HFF-Myc (cell line): ENCODE data around the gene FBXL4.
"Not testable (repeated sequence)": the region's sequence is repeated elsewhere in the genome, so short reads cannot be mapped to it uniquely, and the experiment has no call there.

Experiments used
- DNase-seq: peaks from one replicate; pipeline ENCODE4 v3.0.0-alpha.2; 2011; ENCODE audit warnings: low read depth; ENCODE audit errors: extremely low read depth
- H3K4me3 ChIP-seq: replicated peaks from 2 replicates; pipeline ENCODE4 v1.5.1; 2011; ENCODE audit warnings: low read depth, mild to moderate bottlenecking, control low read depth, low read length
- TF ChIP-seq, protein P1 (sequence below): IDR thresholded peaks from 2 replicates; pipeline ENCODE4 v1.5.1; 2012; ENCODE audit warnings: mild to moderate bottlenecking, low read depth, low read length, control low read depth; ENCODE audit errors: missing control alignments

Gene FBXL4

DNA sequence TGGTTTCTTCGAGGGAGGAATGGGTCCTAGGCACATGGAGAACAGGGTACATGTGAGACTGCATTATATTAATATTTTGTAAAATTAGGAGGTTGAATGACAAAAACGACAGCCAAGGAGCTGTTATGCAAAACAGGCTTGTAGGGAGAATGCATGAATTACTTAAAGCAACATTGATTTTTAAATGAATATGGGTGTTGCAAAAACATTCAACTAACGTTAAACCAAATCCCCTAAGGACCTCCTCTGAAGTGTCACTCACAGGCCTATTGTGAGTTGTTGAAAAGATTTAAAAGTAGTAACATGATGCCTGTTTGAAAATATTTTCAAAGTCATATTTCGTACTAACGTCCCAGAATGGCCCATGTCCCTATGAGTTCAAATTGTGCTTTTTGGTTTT is 21.9 kb downstream of the FBXL4 start:
- TF ChIP-seq, protein P1, sequence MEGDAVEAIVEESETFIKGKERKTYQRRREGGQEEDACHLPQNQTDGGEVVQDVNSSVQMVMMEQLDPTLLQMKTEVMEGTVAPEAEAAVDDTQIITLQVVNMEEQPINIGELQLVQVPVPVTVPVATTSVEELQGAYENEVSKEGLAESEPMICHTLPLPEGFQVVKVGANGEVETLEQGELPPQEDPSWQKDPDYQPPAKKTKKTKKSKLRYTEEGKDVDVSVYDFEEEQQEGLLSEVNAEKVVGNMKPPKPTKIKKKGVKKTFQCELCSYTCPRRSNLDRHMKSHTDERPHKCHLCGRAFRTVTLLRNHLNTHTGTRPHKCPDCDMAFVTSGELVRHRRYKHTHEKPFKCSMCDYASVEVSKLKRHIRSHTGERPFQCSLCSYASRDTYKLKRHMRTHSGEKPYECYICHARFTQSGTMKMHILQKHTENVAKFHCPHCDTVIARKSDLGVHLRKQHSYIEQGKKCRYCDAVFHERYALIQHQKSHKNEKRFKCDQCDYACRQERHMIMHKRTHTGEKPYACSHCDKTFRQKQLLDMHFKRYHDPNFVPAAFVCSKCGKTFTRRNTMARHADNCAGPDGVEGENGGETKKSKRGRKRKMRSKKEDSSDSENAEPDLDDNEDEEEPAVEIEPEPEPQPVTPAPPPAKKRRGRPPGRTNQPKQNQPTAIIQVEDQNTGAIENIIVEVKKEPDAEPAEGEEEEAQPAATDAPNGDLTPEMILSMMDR, result no peak
- no peak for DNase-seq
- H3K4me3 ChIP-seq, result no peak overlapping the region

DNA sequence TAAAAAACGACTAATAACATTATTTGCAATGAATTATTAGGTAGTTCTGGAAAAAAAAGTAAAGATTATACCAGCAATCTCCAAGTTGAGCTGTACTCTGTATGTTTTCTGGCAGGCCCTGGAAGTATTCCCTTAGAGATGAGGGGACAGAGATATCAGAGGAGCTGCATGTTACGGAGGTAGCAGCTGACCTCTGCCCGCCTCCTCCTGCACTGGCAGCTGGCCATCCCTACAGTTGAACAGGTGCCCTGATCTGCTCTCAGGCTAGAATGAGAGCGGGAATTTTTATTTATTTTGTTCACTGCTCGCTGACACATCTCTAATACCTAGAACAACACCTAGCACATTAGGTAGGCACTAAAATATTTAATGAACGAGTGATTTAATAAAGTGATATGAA is 23.1 kb downstream of the FBXL4 start:
- TF ChIP-seq, protein P1, result no peak
- no peak overlapping the region for H3K4me3 ChIP-seq
- DNase-seq, result no peak

DNA sequence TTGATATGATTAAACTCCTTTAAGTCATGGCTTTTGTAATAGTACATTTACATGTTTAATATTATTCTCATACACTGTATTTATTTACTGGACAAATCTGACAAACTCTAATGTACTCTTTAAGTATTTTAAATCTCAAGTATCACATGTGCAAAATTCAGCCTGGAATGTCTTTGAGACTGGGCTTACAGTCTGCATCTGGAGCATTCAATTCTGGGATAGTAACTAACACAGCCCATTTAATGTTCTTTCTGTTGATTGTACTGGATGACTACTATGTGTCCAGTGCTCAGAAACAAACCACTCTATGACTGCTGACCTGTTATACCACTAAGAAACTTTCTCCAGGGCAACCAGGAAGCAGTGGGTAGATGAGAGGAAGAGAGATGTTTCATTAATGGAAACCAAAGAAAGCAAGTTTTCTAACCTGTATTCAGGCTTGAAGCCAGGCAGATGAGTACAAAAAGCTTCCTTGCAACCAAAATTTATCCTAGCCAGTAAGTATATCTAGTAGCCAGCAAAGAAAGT is 26.8 kb downstream of the FBXL4 start:
- DNase-seq, result no peak
- TF ChIP-seq, protein P1, result no peak
- H3K4me3 ChIP-seq, result no peak overlapping the region

DNA sequence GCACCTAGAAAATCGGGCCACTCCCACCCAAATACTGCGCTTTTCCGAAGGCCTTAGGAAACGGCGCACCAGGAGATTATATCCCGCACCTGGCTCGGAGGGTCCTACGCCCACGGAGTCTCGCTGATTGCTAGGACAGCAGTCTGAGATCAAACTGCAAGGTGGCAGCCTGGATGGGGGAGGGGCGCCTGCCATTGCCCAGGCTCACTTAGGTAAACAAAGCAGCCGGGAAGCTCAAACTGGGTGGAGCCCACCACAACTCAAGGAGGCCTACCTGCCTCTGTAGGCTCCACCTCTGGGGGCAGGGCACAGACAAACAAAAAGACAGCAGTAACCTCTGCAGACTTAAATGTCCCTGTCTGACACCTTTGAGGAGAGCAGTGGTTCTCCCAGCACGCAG is 36.8 kb downstream of the FBXL4 start:
- not testable (repeated sequence) for DNase-seq, H3K4me3 ChIP-seq

DNA sequence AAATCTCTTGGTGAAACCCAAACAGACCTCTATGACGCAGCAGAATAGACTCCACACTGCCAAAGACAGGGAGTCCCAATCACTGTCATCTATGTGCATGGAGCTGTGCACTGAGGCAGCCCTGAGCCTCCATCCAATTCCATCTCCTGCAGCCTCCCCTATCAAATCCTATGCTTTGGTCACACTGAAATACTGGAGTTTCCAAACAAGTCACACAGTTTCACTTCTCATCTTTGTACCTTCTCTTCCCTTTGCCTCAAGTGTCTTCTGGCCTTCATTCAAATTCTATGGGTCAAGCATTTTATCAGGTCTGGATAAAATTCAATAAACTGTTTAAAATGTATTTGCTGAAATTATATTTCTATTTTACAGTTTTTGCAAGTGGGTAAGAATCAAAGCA is 38.5 kb downstream of the FBXL4 start:
- TF ChIP-seq, protein P1, result no peak
- no peak overlapping the region for H3K4me3 ChIP-seq
- DNase-seq, result no peak

DNA sequence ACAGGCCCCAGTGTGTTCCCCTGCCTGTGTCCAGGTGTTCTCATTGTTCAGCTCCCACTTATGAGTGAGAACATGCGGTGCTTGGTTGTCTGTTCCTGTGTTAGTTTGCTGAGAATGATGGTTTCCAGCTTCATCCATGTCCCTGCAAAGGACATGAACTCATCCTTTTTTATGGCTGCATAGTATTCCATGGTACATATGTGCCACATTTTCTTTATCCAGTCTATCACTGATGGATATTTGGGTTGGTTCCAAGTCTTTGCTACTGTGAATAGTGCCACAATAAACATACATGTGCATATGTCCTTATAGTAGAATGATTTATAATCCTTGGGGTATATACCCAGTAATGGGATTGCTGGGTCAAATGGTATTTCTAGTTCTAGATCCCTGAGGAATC is 41.4 kb downstream of the FBXL4 start:
- not testable (repeated sequence) for H3K4me3 ChIP-seq, DNase-seq

DNA sequence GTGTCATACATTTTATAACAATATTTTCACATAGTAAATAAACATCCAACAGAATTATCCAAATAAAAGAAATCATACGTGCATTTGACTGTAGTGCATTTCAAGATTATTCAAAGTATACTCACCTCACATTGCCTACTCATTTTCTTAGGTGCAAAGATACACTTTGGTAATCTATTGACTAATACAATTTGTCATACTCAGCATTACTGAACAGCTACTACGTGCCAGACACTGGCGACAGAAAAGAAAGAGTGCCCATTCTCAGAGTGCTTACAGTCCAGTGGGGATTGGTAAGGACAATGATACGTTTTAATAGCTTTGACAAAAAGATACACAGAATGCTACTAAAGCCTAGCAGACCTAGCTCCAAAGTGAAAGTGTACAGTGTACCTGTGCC is 42.0 kb downstream of the FBXL4 start:
- TF ChIP-seq, protein P1, result no peak
- H3K4me3 ChIP-seq, result no peak overlapping the region
- no peak for DNase-seq

DNA sequence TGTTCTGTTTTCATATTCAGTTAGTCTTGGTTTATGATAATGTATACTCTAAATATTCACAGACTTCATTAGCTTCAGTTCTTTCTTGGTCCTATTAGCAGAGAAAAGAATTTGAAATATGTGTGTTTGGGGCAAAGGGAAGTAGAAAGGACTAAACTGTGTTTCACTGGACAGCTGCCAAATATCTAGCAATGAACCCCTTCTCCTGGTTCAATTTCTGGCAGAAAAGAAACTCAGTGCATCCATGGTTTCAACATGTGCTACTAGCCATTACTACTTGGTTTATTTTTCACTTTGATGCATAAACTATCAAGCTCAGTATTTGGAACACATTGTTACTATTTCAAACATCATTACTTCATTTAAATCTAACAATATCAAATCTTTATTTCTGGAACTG is 43.6 kb downstream of the FBXL4 start:
- no peak overlapping the region for H3K4me3 ChIP-seq
- TF ChIP-seq, protein P1, result no peak
- no peak for DNase-seq
